Peyer's patch (tissue), 4 donors: ENCODE measurements around the gene DNAJC4.

ENCODE experiments used
- POLR2A ChIP-seq, 2 donors: fragments of 450-650 bp; IDR thresholded peaks; one replicate each; pipeline ENCODE4 v1.5.1; 2017; ENCODE audit warnings: antibody characterized with exemption in 2 of 2, mild to moderate bottlenecking in 2 of 2, moderate library complexity in 2 of 2
- TF ChIP-seq, protein P1 (sequence below), 6 experiments: fragments of 450-650 bp in 4 of 6; fragments of 200-600 bp in 2 of 6; sonication (generic) in 1 of 6; IDR thresholded peaks; one replicate each; pipeline ENCODE4 v1.5.1; 2017 to 2019; ENCODE audit warnings: antibody characterized with exemption in 6 of 6, mild to moderate bottlenecking in 3 of 6, moderate library complexity in 1 of 6

DNA sequence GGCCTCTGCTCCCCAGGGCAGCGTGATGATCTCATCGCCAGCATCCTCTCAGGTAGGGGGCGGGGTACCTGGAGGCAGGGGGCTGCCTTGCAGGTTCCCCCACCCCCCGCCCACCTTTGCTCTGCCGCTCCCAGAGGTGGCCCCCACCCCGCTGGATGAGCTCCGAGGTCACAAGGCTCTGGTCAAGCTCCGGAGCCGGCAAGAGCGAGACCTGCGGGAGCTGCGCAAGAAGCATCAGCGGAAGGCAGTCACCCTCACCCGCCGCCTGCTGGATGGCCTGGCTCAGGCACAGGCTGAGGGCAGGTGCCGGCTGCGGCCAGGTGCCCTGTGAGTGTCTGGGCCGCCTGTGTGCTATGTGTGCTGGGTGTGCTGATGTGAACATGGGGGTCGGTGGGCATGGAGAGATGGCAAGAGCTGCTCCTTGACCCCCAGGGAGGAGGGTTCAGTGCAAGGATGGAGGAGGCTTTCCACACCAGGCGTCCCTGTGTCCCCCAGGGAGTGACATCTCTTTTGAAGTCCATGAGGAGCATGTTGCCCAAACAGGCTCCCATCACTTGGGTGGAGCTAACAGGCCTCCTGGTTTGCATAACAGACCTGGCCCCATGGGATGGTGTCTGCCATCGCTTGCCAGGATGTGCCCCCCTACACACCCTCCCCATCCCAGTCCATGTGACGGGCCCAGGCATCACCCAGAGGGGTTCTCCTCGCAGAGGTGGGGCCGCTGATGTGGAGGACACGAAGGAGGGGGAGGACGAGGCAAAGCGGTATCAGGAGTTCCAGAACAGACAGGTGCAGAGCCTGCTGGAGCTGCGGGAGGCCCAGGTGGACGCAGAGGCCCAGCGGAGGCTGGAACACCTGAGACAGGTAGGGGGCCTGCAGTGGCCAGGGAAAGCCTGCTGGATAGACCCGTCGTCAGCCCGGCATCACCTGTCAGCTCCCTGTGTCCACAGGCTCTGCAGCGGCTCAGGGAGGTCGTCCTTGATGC, 35.1 kb downstream of the DNAJC4 start:
- TF ChIP-seq POLR2A (IDR thresholded peaks at IDR 0.05) = no peak
- TF ChIP-seq, protein P1, sequence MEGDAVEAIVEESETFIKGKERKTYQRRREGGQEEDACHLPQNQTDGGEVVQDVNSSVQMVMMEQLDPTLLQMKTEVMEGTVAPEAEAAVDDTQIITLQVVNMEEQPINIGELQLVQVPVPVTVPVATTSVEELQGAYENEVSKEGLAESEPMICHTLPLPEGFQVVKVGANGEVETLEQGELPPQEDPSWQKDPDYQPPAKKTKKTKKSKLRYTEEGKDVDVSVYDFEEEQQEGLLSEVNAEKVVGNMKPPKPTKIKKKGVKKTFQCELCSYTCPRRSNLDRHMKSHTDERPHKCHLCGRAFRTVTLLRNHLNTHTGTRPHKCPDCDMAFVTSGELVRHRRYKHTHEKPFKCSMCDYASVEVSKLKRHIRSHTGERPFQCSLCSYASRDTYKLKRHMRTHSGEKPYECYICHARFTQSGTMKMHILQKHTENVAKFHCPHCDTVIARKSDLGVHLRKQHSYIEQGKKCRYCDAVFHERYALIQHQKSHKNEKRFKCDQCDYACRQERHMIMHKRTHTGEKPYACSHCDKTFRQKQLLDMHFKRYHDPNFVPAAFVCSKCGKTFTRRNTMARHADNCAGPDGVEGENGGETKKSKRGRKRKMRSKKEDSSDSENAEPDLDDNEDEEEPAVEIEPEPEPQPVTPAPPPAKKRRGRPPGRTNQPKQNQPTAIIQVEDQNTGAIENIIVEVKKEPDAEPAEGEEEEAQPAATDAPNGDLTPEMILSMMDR (IDR thresholded peaks at IDR 0.05) = no peak
